HG02884 (cell line): ENCODE measurements around the gene GRXCR2.
"Not testable (repeated sequence)": the region's sequence is repeated elsewhere in the genome, so short reads cannot be mapped to it uniquely, and the experiment has no call there.

ENCODE experiments used
- ATAC-seq: cut with Tn5 transposase; IDR thresholded peaks from one replicate; pipeline ENCODE4 v1.9.1; 2021; ENCODE audit warnings: mild to moderate bottlenecking, moderate library complexity; ENCODE audit not compliant: unreplicated experiment

GRXCR2 gene

GRCh38 chr5:145840458-145841132 is 32.2 kb downstream of the GRXCR2 start:
- no peak for ATAC-seq

GRCh38 chr5:145838276-145838675 is 34.5 kb downstream of the GRXCR2 start:
- no peak for ATAC-seq

- not testable (repeated sequence) for ATAC-seq
Measured at GRCh38 chr5:145836241-145836640, 36.6 kb downstream of the GRXCR2 start.

- no peak for ATAC-seq
Measured at GRCh38 chr5:145835848-145836239, 37.0 kb downstream of the GRXCR2 start.

- ATAC-seq: peak; percentile 81
Measured at GRCh38 chr5:145834917-145835847, 37.6 kb downstream of the GRXCR2 start, which contains the start of gene PRELID2. TSS of gene PRELID2 (minus strand) at chr5:145835342. CDS start at chr5:145835251, 91 bp downstream.

DNA sequence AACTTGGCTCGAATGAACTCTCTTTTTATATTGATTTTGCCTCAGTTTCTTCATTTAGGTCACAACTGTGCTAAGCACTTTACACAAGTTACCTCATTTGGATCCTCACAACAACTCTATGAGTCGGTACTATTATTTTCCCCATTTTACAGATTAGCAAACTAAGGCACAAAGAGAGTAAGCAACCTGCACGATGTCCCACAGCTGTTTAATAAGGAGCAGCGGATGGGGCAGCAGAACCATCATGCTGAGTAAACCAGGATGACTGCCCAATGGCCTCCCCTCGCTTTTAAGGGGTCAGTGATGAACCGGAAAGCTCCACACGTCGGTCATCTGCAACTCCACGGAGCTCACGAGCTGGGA is 38.3 kb downstream of the GRXCR2 start:
- no peak for ATAC-seq

GRCh38 chr5:145833631-145834200 is 39.1 kb downstream of the GRXCR2 start:
- ATAC-seq: no peak

GRCh38 chr5:145830594-145830993 is 42.2 kb downstream of the GRXCR2 start:
- no peak for ATAC-seq

GRCh38 chr5:145829708-145830361 is 43.0 kb downstream of the GRXCR2 start:
- ATAC-seq: no peak

GRCh38 chr5:145826895-145827674 is 45.7 kb downstream of the GRXCR2 start:
- no peak for ATAC-seq

- ATAC-seq: peak; percentile 85
Measured at GRCh38 chr5:145825751-145826180, 47.0 kb downstream of the GRXCR2 start.

DNA sequence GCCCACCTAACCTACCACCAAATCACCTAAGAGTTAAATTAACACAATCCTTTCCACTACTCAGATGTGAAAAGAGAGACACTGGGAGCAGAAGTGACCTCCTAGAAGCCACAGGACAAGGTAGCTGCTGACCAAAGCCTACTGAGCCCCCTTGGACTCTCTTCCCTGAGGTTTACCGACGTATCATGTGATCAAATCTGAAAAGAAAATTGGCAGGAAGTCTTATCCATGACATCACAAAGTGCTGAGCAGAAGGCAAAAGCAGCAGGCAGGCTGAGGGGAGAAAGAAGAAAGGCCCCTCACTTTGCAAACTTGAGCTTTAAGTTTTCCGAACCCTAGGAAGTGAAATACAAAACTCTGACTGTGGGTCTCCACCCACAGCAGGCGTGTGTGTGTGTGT is 48.8 kb downstream of the GRXCR2 start:
- no peak for ATAC-seq

DNA sequence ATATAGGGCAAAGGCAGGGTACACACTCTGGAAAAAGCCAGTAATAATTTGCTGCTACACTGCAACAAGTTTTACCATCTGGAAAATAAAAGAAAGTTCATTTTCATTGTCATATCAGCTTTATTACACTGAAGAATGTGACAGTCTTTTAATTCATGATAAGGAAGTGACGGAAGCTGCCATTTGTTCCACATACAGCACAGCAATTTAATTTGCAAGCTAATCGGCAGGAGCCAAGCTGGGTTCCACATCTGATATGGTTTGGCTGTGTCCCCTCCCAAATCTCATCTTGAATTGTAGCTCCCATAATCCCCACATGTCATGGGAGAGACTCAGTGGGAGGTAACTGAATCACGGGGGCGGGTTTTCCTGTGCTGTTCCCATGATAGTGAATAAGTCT is 54.2 kb downstream of the GRXCR2 start:
- ATAC-seq: no peak

GRCh38 chr5:145812877-145813276 is 59.9 kb downstream of the GRXCR2 start:
- no peak for ATAC-seq

DNA sequence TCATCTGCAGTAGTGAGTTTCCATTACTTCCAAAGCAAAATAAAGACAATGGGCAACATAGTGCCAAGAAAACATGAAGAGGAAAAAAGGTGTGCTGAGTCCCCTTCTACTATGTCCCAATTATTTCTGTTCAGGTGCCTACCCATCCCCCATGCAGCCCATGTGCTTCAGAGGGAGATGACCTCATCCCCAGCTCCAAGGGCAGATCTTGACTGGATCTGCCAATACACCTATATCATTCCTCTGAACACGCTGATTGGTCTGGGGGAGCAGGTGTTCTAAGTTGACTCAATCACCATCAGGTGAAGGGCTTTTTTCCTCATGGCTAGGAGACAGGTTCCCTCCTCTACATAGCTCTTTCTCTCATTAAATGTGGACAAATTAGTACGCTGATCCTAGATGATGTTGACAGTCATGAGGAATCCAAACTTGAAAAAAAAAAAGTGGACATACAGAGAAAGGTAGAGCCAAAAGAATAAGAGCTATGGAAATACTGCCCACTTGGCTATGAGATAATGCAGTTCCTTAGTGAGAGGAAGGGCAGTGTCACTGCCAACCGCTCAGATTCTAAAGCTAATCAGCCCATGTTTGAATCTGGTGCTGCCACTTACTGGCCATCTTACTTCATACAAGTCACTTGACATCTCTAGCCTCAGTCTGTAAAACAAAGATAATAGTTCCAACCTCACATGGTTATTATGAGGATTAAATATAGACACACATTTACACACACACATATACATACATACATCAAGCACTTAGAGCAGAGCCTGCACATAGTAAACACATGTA is 60.8 kb downstream of the GRXCR2 start:
- no peak for ATAC-seq
